Breast epithelium (tissue), 4 donors: ENCODE data around the gene PARVA. TPM values are rescaled to one million over a fixed set of nuclear protein-coding genes. Genes with fewer than 3 reads are reported as not detected.
"Not testable (repeated sequence)": the region's sequence is repeated elsewhere in the genome, so short reads cannot be mapped to it uniquely, and the experiment has no call there.

ENCODE experiments used
- DNase-seq, 2 donors: peaks; one replicate each; pipeline ENCODE4 v3.0.0-alpha.2; 2019; ENCODE audit warnings: low spot score in 2 of 2
- H3K27ac ChIP-seq, 2 donors: fragments of 200-600 bp; sonication (generic) in 1 of 2; one replicate each; pipeline ENCODE4 v1.5.1; 2016 to 2019; ENCODE audit warnings: mild to moderate bottlenecking in 1 of 2
- H3K27me3 ChIP-seq, 2 donors: fragments of 200-600 bp; sonication (generic) in 1 of 2; one replicate each; pipeline versions ENCODE4 v1.5.1 to v1.6.0; 2017 to 2019; ENCODE audit warnings: control low read depth in 1 of 2, mild to moderate bottlenecking in 1 of 2
- H3K36me3 ChIP-seq: fragments of 200-600 bp; one replicate; pipeline ENCODE4 v1.5.1; 2019
- H3K4me1 ChIP-seq, 2 donors: fragments of 200-600 bp; sonication (generic); one replicate each; pipeline ENCODE4 v1.5.1; 2016 to 2019; ENCODE audit warnings: control low read depth in 1 of 2
- H3K4me3 ChIP-seq, 3 donors: fragments of 200-600 bp; sonication (generic); 1 replicate in 2 of 3; 2 replicates in 1 of 3; pipeline ENCODE4 v1.5.1; 2016 to 2019; ENCODE audit warnings: mild to moderate bottlenecking in 3 of 3, moderate library complexity in 2 of 3
- H3K9me3 ChIP-seq, 2 donors: fragments of 200-600 bp; sonication (generic) in 1 of 2; one replicate each; pipeline ENCODE4 v1.5.1; 2016 to 2019; ENCODE audit warnings: control low read depth in 1 of 2
- CTCF ChIP-seq, 3 donors: fragments of 450-650 bp; IDR thresholded peaks; one replicate each; pipeline ENCODE4 v1.5.1; 2016 to 2017; ENCODE audit warnings: antibody characterized with exemption in 3 of 3, mild to moderate bottlenecking in 3 of 3, moderate library complexity in 3 of 3
- POLR2A ChIP-seq: fragments of 450-650 bp; IDR thresholded peaks from one replicate; pipeline ENCODE4 v1.6.1; 2016; ENCODE audit warnings: antibody characterized with exemption, mild to moderate bottlenecking, moderate library complexity
- POLR2AphosphoS5 ChIP-seq, 3 donors: sonication (generic); formaldehyde crosslinking; IDR thresholded peaks; one replicate each; pipeline ENCODE4 v1.6.1; 2017; ENCODE audit warnings: antibody characterized with exemption in 3 of 3
- intact Hi-C: fragments of 100-400 bp; cut with DNase I; formaldehyde crosslinking; loops from one replicate; pipeline ENCODE4 v1.15.1; 2023; ENCODE audit warnings: low total_unique reads
- total RNA-seq, 3 donors: library from RNA; depleted of rRNA; stranded (reverse); fragments of >200 nt; gene quantifications; one replicate each; pipeline ENCODE4 v1.1.0, GENCODE V29; 2016

Gene PARVA
- total RNA-seq, 3 donors from 2014 or later: 50.5 to 109 (median 60.4) TPM

GRCh38 chr11:12516387-12517105 is 139.2 kb downstream of the PARVA start:
- H3K4me3 ChIP-seq: no peak overlapping the region
- intact Hi-C loops: no loop called here
- no peaks in the 10 kb centered on the region for H3K27me3 ChIP-seq
- H3K27ac ChIP-seq: no peak overlapping the region
- TF ChIP-seq POLR2AphosphoS5 (IDR thresholded peaks at IDR 0.05): no peak
- no peak for TF ChIP-seq POLR2A
- TF ChIP-seq CTCF (IDR thresholded peaks at IDR 0.05): no peak
- H3K4me1 ChIP-seq: no peaks in the 10 kb centered on the region
- DNase-seq: no peak
- H3K9me3 ChIP-seq: no peaks in the 10 kb centered on the region
- H3K36me3 ChIP-seq: no peaks in the 10 kb centered on the region

DNA sequence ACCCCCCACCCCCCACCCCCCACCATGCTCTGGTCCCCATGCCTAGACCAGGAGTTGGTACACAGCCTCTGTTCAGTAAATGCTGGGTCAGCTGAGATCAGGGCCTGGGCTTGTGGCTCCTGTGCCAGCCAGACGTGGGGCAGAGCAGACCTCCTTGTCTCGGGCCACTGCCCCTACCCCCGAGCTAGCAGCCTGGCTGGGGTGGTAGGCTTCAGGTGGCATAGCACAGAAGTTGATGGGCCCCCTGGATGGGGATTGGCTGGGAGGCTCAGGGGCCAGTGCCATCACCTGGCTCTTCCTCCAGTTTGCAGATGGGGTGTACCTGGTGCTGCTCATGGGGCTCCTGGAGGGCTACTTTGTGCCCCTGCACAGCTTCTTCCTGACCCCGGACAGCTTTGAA is 139.9 kb downstream of the PARVA start:
- intact Hi-C loops: no loop called here
- H3K4me1 ChIP-seq: no peaks in the 10 kb centered on the region
- H3K36me3 ChIP-seq: no peaks in the 10 kb centered on the region
- no peak for DNase-seq
- TF ChIP-seq POLR2A: no peak
- no peak for TF ChIP-seq CTCF (IDR thresholded peaks at IDR 0.05)
- TF ChIP-seq POLR2AphosphoS5 (IDR thresholded peaks at IDR 0.05): no peak
- no peak overlapping the region for H3K27ac ChIP-seq
- H3K27me3 ChIP-seq: no peaks in the 10 kb centered on the region
- no peaks in the 10 kb centered on the region for H3K9me3 ChIP-seq
- no peak overlapping the region for H3K4me3 ChIP-seq

DNA sequence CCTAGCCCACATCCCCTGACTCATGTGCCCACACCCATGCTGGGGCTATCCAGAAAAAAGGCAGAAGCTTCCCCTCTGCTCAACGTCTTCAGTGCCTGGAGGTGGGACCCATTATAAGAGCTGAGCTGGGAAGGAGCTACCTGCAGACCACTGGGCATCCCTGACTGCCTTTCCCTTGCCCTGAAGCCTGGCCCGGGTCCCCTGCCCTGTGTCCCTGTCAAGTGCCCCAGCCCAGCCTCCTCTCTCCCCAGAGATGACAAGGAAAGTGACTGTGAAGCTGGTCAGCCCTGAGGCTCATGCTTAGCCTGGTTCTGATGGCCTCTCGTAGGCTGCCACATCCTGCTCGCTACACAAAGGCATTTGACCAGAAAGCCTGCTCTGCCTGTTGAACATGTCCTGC is 140.4 kb downstream of the PARVA start:
- Histone ChIP-seq H3K9me3 (no peaks in the 10 kb centered on the region), H3K36me3 (no peaks in the 10 kb centered on the region), H3K4me1 (no peaks in the 10 kb centered on the region), H3K4me3 (no peak overlapping the region), H3K27ac (no peak overlapping the region), H3K27me3 (no peaks in the 10 kb centered on the region)
- TF ChIP-seq CTCF (IDR thresholded peaks at IDR 0.05) (no peak), POLR2A (no peak), POLR2AphosphoS5 (IDR thresholded peaks at IDR 0.05) (no peak)
- intact Hi-C loops: no loop called here
- DNase-seq: no peak

- TF ChIP-seq POLR2A (no peak), CTCF (IDR thresholded peaks at IDR 0.05) (no peak), POLR2AphosphoS5 (IDR thresholded peaks at IDR 0.05) (no peak)
- Histone ChIP-seq H3K9me3 (no peaks in the 10 kb centered on the region), H3K4me1 (no peaks in the 10 kb centered on the region), H3K4me3 (no peak overlapping the region), H3K36me3 (no peaks in the 10 kb centered on the region), H3K27me3 (no peaks in the 10 kb centered on the region), H3K27ac (no peak overlapping the region)
- intact Hi-C loops: no loop called here
- DNase-seq: no peak
Measured at GRCh38 chr11:12518606-12519385, 141.4 kb downstream of the PARVA start.

GRCh38 chr11:12520054-12520453 is 142.7 kb downstream of the PARVA start:
- no peaks in the 10 kb centered on the region for H3K4me1 ChIP-seq
- no peak overlapping the region for H3K4me3 ChIP-seq
- DNase-seq: no peak
- no peaks in the 10 kb centered on the region for H3K27me3 ChIP-seq
- no peaks in the 10 kb centered on the region for H3K9me3 ChIP-seq
- no peak overlapping the region for H3K27ac ChIP-seq
- intact Hi-C loops: no loop called here
- TF ChIP-seq POLR2A (no peak), CTCF (IDR thresholded peaks at IDR 0.05) (no peak), POLR2AphosphoS5 (IDR thresholded peaks at IDR 0.05) (no peak)
- no peaks in the 10 kb centered on the region for H3K36me3 ChIP-seq

- H3K27me3 ChIP-seq, H3K27ac ChIP-seq, DNase-seq, H3K9me3 ChIP-seq, H3K4me1 ChIP-seq, H3K4me3 ChIP-seq, intact Hi-C loops, H3K36me3 ChIP-seq: not testable (repeated sequence)
Measured at GRCh38 chr11:12520576-12520975, 143.2 kb downstream of the PARVA start.
